ENCODE results near the gene B3GLCT.
"Not testable (repeated sequence)": the region's sequence is repeated elsewhere in the genome, so short reads cannot be mapped to it uniquely, and the experiment has no call there.

B3GLCT gene

DNA sequence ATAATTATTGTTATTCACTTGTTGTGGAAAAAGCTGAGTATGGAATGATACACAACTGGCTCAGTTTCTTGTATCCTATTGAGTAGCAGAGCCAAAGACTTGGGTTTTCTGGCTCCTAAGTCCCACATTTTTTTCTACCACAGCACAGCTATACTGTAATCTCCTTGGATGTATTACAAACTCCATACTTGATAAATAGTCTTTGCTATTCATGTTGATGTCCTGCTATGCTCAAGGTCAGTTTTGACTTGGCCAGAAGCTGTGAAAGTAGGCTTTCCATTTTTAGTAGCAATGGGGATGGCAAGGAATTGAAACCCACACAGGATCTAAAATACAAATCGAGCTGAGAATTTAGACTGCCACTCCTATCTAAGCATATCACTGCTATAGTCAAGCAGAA is 79.1 kb downstream of the B3GLCT start:
- no peak for DNase-seq (ENCODE audit: low read depth in 2 of 2)

DNA sequence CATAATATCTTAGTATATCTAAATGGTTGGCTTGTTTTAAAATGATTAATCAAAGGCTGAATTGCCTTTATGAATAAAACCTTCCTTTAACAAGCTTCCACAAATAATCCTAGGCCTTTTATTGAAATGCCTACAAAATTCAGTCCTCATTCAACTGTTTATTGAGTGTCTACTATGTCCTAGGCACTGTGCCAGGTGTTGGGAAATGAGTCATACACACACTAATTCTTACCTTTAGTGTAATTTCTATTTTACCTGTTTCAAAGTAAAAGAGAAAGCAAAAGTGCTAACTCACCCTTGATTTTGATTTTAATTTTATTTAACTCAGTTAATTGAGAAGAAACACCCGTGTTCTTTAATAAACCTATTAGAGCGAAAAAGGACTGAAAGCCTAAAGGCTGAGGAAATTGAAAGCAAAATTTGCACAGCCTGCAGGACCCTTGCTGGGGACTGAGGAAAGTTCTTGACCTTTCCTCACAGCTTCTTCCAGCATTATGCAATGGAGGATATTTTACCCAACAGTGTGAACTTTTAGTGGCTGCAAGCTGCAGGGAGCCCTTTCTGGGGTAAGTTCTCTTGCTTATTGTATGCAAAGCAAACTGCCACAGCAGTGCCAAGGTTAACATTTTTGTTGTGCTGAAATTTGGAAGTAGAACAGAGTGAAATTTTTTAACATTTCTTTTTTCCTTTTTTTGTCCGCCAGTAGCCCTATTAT is 83.1 kb downstream of the B3GLCT start:
- DNase-seq (ENCODE audit: low read depth in 2 of 2) = no peak

DNA sequence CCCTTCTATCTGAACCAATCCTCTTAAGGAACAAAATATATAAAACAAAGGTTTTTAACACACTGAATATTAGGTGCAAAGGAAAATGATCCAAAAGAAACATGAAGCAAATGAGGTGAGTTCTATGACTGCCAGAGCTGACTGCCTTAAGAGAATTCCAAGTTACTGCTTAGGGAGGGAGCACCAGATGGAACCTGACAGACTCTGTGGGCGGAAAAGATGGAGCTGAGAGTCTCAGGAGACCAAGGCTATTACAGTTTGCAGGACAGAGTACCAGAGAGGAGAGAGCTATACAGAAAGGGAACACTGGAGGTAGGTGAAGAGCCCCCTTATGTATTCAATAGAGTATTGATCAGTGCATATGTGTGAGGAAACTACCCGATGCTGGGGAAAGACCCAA is 87.2 kb downstream of the B3GLCT start:
- no peak for DNase-seq (ENCODE audit: low read depth in 2 of 2)

DNA sequence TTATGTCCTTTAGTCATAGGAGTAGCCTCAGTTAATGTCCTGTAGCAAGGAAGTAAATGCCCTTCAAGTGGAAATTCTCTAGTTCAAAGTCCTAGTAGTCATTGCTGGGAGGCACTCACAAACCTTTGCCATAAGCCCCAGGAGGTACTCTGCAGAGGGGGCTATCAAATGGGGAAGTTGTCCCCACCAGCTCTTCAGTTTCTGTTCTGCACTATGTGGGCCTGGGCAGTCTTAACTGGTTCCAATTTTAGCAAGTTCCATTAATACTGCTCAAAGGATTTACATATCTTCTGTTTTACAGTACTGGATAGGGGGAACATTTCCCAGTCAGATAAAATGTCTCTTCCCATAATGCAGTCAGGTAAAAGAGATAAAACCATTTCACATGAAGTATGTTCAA is 101.3 kb downstream of the B3GLCT start:
- no peak for DNase-seq (ENCODE audit: low read depth in 2 of 2)

DNA sequence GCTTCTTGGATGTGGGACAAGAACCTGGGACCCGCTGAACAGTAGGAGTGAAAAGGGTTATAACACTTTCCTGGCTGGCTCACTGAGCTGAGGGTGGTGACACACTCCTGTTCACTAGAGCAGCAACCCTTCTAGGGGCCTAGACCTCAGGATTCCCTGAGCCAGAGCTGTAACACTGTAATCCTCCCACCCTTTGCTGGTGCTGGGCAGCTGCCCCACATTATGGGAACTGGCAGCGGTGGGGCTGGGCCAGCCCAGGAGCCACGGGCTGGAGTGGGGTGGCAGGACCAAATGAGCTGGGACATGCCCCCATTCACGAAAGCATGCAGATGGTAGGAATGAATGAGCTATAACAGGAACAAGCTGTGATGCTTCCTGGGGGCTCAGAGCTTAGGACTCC is 110.6 kb downstream of the B3GLCT start:
- no peak for DNase-seq (ENCODE audit: low read depth in 2 of 2)

DNA sequence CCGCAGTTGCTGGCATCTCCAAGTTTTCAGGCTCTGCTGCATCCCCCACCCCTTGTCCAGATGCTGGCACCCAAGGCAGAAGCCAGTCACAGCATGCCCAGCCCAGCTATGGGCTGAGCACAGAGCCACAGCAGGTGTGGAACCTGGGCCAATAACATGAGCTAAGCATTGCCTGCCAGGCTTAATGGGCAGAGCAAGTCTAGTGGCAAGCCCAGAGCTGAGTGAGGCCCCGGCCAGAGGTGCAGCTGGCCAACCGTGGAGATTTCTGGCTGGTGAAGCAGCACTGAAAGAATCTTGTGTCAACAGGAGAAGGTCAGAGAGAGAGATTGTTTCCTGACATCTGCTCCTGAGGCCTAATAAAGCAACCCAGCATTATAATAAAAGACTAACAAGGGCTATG is 111.0 kb downstream of the B3GLCT start:
- DNase-seq (ENCODE audit: low read depth in 2 of 2) = no peak

DNA sequence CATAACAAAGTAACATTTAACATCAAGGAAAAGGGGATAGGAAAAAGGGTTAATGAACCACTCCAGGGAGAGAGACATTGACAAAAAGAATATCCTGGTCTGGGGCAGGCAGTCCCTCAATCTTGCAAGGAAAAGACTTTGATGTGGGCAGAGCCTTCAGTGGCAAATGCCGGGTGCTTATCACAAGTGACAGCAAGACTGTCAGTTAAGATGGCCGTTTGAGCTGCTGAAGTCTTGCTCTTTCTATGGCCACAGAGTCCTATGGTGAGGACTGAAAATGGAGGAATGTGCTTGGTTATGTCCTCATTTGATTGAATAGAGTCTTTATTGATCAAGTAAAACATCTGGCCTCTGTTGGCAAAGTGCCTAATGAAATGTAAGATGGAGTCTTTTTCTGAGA is 112.1 kb downstream of the B3GLCT start:
- no peak for DNase-seq (ENCODE audit: low read depth in 2 of 2)

DNA sequence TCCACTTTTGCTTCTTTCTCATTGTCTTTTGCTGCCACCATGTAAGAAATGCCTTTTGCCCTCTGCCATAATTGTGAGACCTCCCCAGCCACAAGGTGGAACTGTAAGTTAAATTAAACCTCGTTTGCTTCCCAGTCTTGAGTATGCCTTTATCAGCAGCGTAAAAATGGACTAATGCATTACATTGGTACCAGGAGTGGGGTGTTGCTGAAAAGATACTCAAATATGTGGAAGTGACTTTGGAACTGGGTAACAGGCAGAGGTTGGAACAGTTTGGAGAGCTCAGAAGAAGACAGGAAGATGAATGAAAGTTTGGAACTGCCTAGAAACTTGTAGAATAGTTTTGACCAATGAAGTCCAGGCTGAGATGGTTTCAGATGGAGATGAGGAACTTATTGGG is 115.2 kb downstream of the B3GLCT start:
- no peak for DNase-seq (ENCODE audit: low read depth in 2 of 2)

DNA sequence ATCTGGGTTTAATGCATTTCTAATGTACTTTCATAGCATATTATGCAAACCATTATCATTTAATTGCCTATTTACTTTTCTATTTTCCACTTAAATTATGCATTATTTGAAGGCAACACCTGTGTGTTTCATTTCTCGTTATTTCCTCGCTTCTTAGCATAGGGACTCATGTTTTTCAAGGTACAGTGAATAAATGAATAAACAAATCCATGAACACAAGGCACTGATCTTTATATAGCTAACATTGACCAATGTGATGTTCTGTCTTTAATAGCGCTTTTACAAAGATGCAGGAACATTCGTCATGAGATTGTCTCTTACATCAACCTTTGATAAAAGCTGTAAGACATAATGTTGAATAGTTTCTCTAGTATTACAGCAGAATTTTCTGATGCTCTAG is 121.2 kb downstream of the B3GLCT start:
- DNase-seq (ENCODE audit: low read depth in 2 of 2) = no peak

DNA sequence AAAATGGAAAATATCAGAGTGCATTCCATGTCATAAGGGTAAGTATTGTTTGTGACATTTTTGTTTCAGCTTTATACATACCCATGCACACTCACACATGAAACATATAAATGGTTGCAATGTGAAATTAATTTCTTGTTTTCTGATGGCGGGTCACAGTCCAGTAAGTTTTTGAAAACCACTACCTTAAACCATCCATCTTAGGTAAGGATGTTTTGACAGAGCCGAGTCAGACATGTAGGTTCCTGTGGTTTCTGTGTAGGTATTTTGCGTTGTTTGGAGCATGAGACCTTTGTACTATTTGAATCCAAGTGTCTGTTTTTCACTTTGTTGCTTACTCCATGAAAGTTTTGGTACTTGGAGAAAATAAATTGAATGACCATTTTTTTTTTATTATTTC is 121.7 kb downstream of the B3GLCT start:
- no peak for DNase-seq (ENCODE audit: low read depth in 2 of 2)

DNA sequence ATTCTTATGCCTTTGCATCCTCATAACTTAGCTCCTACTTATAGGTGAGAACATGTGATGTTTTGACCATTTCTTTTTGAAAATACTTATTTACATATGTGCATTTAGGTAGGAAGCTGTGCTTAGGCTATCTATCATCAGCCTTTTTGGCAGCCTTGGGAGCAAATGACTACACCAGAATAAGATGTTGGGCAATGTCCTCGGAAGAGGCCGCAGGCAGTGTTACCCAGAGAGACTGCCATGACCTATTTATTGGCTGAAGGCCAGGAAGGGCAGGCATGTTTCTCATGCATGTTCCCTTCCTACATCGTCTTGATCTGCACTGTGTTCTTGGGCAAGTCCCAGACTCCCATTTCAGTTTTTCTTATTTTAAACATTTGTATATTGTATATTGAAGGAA is 122.3 kb downstream of the B3GLCT start:
- DNase-seq (ENCODE audit: low read depth in 2 of 2) = no peak

DNA sequence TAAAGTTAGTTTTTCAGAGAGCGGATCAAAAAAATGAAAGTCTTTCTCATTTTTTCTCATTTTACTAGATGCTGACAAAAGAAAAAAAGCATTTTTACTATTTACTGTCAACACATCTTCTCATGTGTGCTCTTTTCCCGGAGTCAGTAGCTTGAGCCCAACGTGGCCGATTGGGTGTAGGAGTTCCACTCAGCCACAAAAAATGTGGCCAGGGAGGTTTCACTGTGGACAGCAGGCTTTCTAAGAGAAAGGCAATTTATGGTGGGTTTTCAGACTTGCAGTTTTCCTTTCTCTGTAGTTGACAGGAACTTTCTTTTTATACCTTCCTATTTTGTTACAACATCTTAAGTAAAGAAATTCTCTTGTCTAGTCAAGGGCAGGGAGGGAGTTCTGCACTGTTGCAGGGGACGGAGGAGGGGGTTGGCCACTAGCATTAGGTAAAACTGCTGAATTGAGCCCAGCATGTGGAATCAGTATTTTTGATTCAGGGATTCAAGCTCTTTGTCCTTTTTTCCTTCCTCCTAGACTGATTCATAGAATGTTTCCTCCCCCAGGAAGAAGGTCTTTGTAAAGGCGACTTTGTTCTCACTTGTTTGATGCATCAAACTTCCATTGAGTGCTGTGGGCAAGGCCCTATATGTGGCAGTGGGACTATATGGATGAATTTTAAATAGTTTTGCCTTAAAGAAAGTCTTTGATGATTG is 123.1 kb downstream of the B3GLCT start:
- DNase-seq (ENCODE audit: low read depth in 2 of 2) = no peak

DNA sequence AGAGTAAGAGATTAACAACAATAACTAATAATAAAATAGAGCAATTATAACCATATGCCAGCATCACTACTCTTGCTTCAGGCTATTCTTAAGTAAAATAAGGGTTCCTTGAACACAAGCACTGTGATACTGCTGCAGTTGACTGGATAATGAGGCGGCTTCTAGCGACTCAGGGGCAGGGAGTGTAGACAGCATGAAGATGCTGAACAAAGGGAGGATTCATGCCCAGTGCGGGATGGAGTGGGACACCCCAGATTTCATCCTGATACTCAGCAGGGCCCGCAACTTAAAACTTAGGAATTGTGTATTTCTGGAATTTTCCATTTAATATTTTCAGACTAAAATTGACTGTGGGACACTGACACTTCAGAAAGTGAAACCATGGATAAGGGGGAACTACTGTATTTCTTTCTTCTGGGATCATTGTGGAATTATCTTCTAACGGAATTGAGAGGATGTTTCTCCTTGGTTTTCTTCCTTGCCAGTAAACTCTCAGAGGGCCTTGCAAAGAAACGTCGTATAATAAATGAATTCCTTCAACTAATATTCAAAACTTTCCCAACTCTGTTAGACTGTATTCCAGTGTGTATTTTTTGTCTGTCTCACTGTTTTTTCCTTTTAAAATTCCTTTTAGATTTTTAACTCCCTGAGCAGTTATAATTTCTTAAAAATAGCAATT is 127.5 kb downstream of the B3GLCT start:
- DNase-seq (ENCODE audit: low read depth in 2 of 2) = no peak

DNA sequence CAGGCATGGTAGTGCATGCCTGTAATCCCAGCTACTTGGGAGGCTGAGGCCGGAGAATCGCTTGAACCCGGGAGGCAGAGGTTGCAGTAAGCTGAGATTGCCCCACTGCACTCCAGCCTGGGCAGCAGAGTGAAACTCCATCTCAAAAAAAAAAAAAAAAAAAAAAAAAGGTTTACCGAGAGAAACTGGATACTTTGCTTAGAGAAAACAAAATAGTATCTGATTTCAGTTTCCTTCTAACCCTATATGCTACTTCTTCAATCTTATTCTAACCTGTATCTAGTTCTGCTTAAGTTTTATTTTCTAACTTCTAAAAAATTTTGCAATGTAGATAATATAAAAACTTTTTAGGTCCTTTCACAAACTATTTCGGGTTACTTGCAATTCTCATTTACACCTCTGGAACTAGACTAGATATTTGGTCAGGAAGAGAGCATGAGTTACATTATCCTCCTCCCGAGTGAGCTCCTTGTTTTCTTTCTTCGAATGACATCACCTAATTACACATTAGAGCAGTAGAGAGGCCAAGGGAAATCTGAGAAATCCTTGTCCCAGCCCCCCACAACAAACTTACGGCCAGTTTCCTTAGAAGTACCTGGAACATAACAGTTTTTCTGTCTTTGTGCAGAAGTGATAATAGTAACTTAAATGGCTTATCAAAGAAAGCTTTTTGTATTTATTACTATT is 128.9 kb downstream of the B3GLCT start:
- no peak for DNase-seq (ENCODE audit: low read depth in 2 of 2)

DNA sequence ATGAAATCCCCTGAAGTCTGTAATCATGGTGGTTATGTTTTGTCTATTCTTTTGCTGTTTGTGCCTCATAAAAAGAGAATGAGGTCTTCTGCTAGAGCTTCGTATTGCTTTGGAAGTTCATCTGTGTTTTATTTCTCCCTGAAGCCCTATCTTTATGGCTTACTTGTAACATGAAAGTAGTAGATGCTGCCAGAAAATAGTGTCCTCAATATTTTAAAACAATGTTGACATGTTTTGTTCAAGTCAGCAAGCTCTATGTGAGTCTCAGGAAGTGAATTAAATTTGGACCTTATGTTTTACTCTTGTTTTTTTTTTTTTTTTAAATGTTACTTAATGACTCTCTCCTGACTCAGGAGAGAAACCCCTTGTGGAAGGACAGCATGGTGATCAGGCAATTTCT is 130.5 kb downstream of the B3GLCT start:
- DNase-seq (ENCODE audit: low read depth in 2 of 2) = no peak

DNA sequence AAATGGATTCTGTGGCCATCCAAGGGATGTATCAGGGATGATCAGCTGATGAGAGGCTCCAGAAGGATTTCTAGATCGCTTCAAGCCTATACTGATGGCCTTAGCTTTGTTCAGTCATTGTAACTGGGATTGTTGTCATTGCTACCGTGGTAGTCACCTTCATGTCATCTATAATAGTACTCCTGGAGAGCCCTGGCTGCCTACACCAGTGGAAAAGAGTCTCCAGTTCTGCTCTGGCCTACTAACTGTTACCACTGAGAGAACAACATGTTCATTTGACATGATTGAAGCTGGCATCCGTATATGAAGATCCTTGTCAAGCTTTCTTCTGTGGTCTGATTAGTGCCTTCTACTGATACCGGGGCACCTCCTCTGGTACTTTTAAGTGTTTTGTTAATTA is 131.3 kb downstream of the B3GLCT start:
- DNase-seq (ENCODE audit: low read depth in 2 of 2) = no peak

DNA sequence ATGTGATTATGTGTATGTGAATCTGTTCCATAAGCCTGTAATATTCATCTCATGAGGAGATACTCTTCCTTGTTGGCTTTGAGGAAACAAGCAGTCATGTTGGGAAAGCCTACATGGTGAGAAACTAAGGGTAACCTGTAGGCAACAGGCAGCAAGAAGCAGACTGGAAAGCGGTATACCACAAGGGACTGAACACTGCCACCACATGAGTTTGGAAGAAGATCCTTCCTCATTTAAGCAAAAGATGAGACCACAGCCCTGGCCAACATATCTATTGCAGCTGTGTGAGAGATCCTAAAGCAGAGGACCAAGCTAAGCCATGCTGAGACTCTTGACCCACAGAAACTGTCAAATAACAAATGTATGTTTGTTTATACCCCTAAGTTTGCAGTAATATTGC is 134.8 kb downstream of the B3GLCT start:
- DNase-seq (ENCODE audit: low read depth in 2 of 2) = no peak

DNA sequence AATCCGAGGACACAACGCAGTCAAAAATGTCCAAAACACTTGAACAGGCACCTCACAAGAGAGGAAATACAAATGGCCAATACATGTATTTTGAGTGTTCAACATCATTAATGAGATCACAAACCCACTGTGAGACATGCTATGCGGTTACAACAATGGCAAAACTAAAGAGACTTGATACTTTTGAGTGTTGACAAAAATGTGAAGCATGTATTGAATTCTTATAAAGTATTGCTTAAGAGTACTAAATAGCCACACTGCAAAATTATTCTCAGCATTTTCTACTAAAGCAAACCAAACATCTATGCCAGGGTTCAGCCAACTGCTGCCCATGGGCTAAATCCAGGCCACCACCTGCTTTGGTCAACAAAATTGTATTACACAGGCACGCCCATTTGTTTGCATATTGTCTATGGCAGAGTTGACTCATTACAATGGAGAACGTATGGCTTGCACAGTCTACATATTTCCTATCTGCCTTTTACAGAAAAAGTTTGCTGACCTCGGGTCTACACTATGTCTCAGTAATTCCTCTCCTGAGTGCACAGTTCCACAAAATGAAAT is 135.3 kb downstream of the B3GLCT start:
- no peak for DNase-seq (ENCODE audit: low read depth in 2 of 2)

DNA sequence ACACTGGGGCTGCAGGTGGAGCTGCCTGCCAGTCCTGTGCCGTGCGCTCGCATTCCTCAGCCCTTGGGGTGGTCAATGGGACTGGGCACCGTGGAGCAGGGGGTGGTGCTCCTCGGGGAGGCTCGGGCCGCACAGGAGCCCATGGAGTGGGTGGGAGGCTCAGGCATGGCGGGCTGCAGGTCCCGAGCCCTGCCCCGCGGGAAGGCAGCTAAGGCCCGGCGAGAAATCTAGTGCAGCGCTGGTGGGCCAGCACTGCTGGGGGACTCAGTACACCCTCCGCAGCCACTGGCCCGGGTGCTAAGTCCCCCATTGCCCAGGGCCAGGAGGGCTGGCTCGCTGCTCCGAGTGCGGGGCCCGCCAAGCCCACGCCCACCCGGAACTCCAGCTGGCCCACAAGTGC is 139.8 kb downstream of the B3GLCT start:
- not testable (repeated sequence) for DNase-seq (ENCODE audit: low read depth in 2 of 2)

DNA sequence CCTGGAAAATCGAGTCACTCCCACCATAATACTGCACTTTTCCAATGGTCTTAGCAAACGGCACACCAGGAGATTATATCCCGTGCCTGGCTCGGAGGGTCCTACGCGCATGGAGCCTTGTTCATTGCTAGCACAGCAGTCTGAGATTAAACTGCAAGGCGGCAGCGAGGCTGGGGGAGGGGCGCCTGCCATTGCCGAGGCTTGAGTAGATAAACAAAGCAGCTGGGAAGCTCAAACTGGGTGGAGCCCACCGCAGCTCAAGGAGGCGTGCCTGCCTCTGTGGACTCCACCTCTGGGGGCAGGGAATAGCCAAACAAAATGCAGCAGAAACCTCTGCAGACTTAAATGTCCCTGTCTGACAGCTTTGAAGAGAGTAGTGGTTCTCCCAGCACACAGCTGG is 141.1 kb downstream of the B3GLCT start:
- DNase-seq (ENCODE audit: low read depth in 2 of 2) = not testable (repeated sequence)

DNA sequence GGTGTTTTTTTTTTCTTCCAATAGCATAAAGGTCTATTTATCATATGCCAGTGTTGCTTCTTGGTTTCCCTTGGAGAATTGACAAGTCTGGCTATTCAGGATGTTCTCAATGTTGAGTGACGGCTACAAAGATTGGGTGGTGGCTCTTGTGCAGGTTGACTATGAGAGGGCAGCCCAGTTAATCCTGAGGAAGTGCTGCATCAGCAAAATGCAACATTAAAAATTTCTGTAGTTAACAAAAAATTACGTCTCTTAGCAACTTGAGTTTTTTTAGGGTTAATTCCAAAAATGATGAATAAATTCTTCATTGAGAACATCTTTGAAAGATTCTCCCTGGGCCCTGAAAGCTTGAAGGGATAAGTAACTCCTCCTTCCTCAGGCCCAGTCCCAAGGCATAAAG is 147.1 kb downstream of the B3GLCT start:
- no peak for DNase-seq (ENCODE audit: low read depth in 2 of 2)

DNA sequence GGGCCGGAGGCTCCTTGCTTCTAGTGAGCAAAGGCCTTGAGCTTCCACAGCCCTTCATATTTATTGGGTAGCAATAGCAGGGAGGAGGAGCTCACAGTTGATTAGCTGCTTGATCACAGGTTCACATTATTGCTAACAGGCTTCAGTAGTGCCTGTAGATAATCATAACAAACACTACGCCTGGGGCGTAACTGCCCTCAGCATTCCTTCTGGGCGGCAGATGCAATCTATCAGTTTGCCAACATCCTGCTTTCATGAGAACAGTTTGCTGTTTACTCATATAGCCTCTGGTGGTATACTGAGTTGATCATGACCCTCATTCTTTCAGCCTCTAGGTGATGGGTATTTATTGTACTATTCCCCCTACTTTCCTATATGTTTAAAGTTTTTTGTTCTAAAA is 149.4 kb downstream of the B3GLCT start:
- no peak for DNase-seq (ENCODE audit: low read depth in 2 of 2)

All from activated CD8-positive, alpha-beta memory T cell treated with anti-CD3 and anti-CD28 coated beads for 4 hours (primary cell).